CD8-positive, alpha-beta memory T cell (primary cell): Measurements from ENCODE around the gene ARHGEF25. TPM values are rescaled to one million over a fixed set of nuclear protein-coding genes. Genes with fewer than 3 reads are reported as not detected.

Experiments used
- CTCF ChIA-PET: fragments of 350-600 bp; sonication (Branson Sonifier 250); formaldehyde crosslinking; loops from one replicate; lab custom pipeline; 2021; ENCODE audit warnings: antibody characterized with exemption; lab: Charles Lee
- POLR2A ChIA-PET: fragments of 350-600 bp; sonication (Branson Sonifier 250); formaldehyde crosslinking; loops from one replicate; lab custom pipeline; 2021; ENCODE audit warnings: antibody characterized with exemption; lab: Charles Lee
- DNase-seq, 5 donors: peaks; one replicate each; pipeline versions ENCODE4 v3.0.0 to v3.0.0-alpha.2; 2020 to 2022; ENCODE audit warnings: mixed read lengths in 1 of 5
- H3K27ac ChIP-seq: one replicate; pipeline ENCODE4 v1.7.0; 2013; ENCODE audit warnings: low read depth, mild to moderate bottlenecking, low read length, moderate library complexity
- H3K27me3 ChIP-seq: 2 replicates; pipeline ENCODE4 v1.7.0; 2013; ENCODE audit warnings: low read length, mild to moderate bottlenecking; ENCODE audit not compliant: insufficient read depth, poor library complexity, severe bottlenecking
- H3K36me3 ChIP-seq: 2 replicates; pipeline ENCODE4 v1.7.0; 2013; ENCODE audit warnings: mild to moderate bottlenecking, low read length, moderate library complexity; ENCODE audit not compliant: insufficient read depth
- H3K4me1 ChIP-seq: 2 replicates; pipeline ENCODE4 v1.7.0; 2013; ENCODE audit warnings: mild to moderate bottlenecking, low read length, moderate library complexity; ENCODE audit not compliant: insufficient read depth
- H3K4me3 ChIP-seq: 2 replicates; pipeline ENCODE4 v1.7.0; 2013; ENCODE audit warnings: mild to moderate bottlenecking, low read length
- H3K9me3 ChIP-seq: 2 replicates; pipeline ENCODE4 v1.7.0; 2013; ENCODE audit warnings: mild to moderate bottlenecking, low read length
- H3K27ac Mint-ChIP-seq, 8 donors: one replicate each; pipeline ENCODE4 v1.8.0; 2020 to 2021; ENCODE audit warnings: mixed read lengths in 8 of 8, mild to moderate bottlenecking in 6 of 8, inconsistent platforms in 3 of 8, moderate library complexity in 3 of 8
- H3K27me3 Mint-ChIP-seq, 2 donors: one replicate each; pipeline ENCODE4 v1.8.0; 2020 to 2021; ENCODE audit warnings: mixed read lengths in 2 of 2, mild to moderate bottlenecking in 1 of 2, moderate library complexity in 1 of 2
- H3K36me3 Mint-ChIP-seq, 3 donors: one replicate each; pipeline ENCODE4 v1.8.0; 2020 to 2021; ENCODE audit warnings: mixed read lengths in 3 of 3, inconsistent platforms in 1 of 3, mild to moderate bottlenecking in 1 of 3
- H3K4me1 Mint-ChIP-seq, 3 donors: one replicate each; pipeline ENCODE4 v1.8.0; 2020 to 2021; ENCODE audit warnings: mixed read lengths in 3 of 3, inconsistent platforms in 1 of 3, mild to moderate bottlenecking in 1 of 3
- H3K4me3 Mint-ChIP-seq, 7 donors: one replicate each; pipeline ENCODE4 v1.8.0; 2020 to 2021; ENCODE audit warnings: mixed read lengths in 7 of 7, mild to moderate bottlenecking in 6 of 7, moderate library complexity in 4 of 7, inconsistent platforms in 2 of 7
- H3K9me3 Mint-ChIP-seq, 5 donors: one replicate each; pipeline ENCODE4 v1.8.0; 2020 to 2022; ENCODE audit warnings: mixed read lengths in 5 of 5, mild to moderate bottlenecking in 3 of 5, moderate library complexity in 2 of 5, inconsistent platforms in 1 of 5
- polyA plus RNA-seq: library from polyadenylated mRNA; unstranded; fragments of 300-500 nt; fragmentation: Illumina TruSeq; gene quantifications from one replicate; pipeline ENCODE4 v1.2.3, GENCODE V29; 2021
- total RNA-seq, 2 experiments: library from RNA; stranded (reverse); gene quantifications; one replicate each; pipeline ENCODE4 v1.2.3, GENCODE V29; 2021

The ARHGEF25 gene
- total and polyA plus RNA-seq, 3 experiments from 2014 or later = 1.4 to 1.9 TPM; not detected in 1

DNA sequence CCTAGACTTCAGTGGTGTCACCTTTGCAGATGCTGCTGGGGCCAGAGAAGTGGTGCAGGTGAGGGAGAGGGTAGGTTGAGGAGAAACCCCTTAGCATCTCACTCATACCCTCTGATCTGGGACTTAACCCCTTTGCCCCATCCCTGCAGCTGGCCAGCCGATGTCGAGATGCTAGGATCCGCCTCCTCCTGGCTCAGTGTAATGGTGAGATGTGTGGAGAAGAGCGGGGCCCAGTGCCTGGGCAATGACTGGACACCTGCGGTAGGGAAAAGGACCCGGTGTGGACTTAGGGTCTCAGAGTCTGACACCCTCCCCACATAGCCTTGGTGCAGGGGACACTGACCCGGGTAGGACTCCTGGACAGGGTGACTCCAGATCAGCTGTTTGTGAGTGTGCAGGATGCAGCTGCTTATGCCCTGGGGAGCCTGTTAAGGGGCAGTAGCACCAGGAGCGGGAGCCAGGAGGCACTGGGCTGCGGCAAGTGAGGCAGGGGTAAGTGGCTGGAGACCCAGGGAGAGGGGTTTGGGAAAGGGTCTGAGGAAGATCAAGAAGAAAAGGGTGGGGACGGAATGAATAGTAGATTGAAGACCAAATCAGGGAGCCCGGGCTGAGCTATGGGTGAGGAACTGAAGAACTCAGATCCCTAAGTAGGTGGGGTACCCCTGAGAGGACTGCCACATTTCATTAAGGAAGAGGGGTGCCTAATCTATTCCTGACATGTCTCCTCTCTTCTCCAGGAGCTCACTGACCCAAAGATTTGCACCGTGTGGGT is 14.2 kb downstream of the ARHGEF25 start:
- H3K9me3 Mint-ChIP-seq = no peaks in the 10 kb centered on the region
- peaks cover 72% of the 10 kb centered on the region for H3K27me3 ChIP-seq
- H3K36me3 Mint-ChIP-seq = peaks cover 0 to 4% (median 0%) of the 10 kb centered on the region in 3 donors
- peaks cover 20 to 35% (median 22%) of the 10 kb centered on the region in 3 donors for H3K4me1 Mint-ChIP-seq
- ChIA-PET CTCF (interaction anchor here (0.9 to 1.7 kb wide), 3 partner anchors 42 to 167 kb away, joined by 3 to 6 read pairs (median 4); partner anchors contain the start of gene GLI1), POLR2A (no interaction called here)
- H3K4me1 ChIP-seq = peaks cover 17% of the 10 kb centered on the region
- no peaks in the 10 kb centered on the region for H3K9me3 ChIP-seq
- H3K36me3 ChIP-seq = no peaks in the 10 kb centered on the region
- H3K27me3 Mint-ChIP-seq = peaks cover 76 to 92% of the 10 kb centered on the region in 2 donors
- no peak overlapping the region for H3K27ac ChIP-seq
- DNase-seq = no peak
- no peak overlapping the region for H3K4me3 ChIP-seq
- peak overlapping the region in 3 of 8 donors; percentile 62 to 69 (median 69) for H3K27ac Mint-ChIP-seq
- H3K4me3 Mint-ChIP-seq = no peak overlapping the region

DNA sequence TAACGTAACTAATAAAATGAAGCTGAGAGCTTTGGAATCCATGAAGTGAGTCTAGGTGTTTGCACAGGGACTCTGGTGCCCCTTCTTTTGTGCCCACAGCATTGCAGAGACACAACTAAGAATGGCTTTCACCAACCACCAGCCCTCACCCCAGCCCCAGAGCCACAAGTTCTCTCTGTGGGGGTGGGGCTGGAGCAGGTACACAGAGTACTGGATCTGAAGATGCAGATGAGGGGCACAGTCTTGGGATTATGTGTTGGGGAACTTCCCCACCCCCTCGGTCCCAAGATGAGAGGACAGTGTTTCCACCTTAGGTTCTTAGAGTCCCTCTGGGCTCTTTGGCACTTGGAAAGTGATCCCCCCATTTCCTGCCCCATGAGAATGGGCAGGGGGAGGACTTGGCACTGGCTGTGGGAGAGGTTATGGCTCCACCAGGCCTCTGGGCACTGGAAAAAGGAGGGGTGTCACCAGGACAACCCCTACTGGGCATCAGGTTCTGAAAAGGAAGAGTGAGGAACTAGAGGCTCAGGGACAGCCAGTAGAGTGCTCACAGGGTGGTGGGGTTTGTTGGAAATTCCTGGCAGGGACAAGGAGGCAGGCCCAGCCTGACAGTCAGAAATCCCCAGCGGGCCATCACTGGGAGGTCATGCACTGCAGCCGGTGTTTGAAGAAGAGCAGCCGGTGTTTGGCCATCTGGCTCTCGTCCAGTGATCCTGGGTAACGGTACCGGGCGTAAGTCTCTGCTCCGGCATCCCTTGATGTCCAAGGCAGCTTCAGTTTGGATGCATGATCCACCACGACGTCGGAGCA is 15.1 kb downstream of the ARHGEF25 start:
- H3K36me3 Mint-ChIP-seq = peaks cover 0 to 4% (median 1%) of the 10 kb centered on the region in 3 donors
- peaks cover 69% of the 10 kb centered on the region for H3K27me3 ChIP-seq
- POLR2A ChIA-PET = no interaction called here

DNA sequence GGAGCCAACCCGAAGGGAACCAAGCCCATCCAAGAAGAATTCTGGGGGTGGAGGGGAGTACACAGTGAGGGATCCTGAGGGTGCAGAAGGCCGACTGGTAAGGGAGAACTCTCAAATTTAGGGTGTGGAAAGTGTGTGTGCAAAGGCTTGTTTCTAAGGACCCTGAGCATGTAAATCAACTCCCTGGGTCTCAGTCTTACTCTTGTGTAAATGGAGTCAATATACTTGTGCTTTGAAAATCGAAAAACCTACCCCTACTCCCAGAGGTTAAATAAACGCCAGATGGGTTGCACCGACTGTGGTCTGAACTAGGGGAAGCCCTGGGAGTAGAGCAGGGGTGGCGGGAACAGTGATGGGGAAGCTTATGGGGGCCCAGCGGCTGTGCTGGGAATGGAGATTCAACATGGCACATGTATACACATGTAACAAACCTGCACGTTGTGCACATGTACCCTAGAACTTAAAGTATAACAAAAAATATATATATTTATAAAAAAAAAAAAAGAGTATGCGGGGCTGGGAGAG is 15.7 kb downstream of the ARHGEF25 start:
- ChIA-PET CTCF (interaction anchor here (1.4 to 2.2 kb wide), 3 partner anchors 10 to 164 kb away, joined by 4 to 10 read pairs (median 4); no protein-coding TSS in a partner anchor), POLR2A (no interaction called here)
- peaks cover 5 to 19% (median 8%) of the 10 kb centered on the region in 3 donors for H3K4me1 Mint-ChIP-seq
- H3K27me3 ChIP-seq = peaks cover 68% of the 10 kb centered on the region
- no peaks in the 10 kb centered on the region for H3K9me3 ChIP-seq
- DNase-seq = no peak
- peaks cover 0 to 2% (median 1%) of the 10 kb centered on the region in 3 donors for H3K36me3 Mint-ChIP-seq
- peak overlapping the region in 1 of 8 donors; percentile 45 for H3K27ac Mint-ChIP-seq
- no peaks in the 10 kb centered on the region for H3K36me3 ChIP-seq
- H3K4me1 ChIP-seq = peaks cover 4% of the 10 kb centered on the region
- H3K4me3 ChIP-seq = no peak overlapping the region
- peak overlapping the region in 2 of 7 donors; percentile 7 to 43 for H3K4me3 Mint-ChIP-seq
- H3K9me3 Mint-ChIP-seq = no peaks in the 10 kb centered on the region
- no peak overlapping the region for H3K27ac ChIP-seq
- H3K27me3 Mint-ChIP-seq = peaks cover 67 to 90% of the 10 kb centered on the region in 2 donors

More for the DNA sequence above, 15.1 kb downstream of the ARHGEF25 start:
- CTCF ChIA-PET = interaction anchor here (0.9 to 1.7 kb wide), 2 partner anchors 43 to 167 kb away, joined by 3 to 6 read pairs; partner anchors contain the start of gene GLI1
- peak overlapping the region in 3 of 8 donors; percentile 62 to 69 (median 69) for H3K27ac Mint-ChIP-seq
- Histone ChIP-seq H3K9me3 (no peaks in the 10 kb centered on the region), H3K36me3 (no peaks in the 10 kb centered on the region), H3K4me1 (peaks cover 8% of the 10 kb centered on the region), H3K27ac (no peak overlapping the region), H3K4me3 (no peak overlapping the region)
- peaks cover 71 to 92% of the 10 kb centered on the region in 2 donors for H3K27me3 Mint-ChIP-seq
- H3K4me3 Mint-ChIP-seq = no peak overlapping the region
- no peaks in the 10 kb centered on the region for H3K9me3 Mint-ChIP-seq
- H3K4me1 Mint-ChIP-seq = peaks cover 11 to 26% (median 13%) of the 10 kb centered on the region in 3 donors
- DNase-seq = no peak

DNA sequence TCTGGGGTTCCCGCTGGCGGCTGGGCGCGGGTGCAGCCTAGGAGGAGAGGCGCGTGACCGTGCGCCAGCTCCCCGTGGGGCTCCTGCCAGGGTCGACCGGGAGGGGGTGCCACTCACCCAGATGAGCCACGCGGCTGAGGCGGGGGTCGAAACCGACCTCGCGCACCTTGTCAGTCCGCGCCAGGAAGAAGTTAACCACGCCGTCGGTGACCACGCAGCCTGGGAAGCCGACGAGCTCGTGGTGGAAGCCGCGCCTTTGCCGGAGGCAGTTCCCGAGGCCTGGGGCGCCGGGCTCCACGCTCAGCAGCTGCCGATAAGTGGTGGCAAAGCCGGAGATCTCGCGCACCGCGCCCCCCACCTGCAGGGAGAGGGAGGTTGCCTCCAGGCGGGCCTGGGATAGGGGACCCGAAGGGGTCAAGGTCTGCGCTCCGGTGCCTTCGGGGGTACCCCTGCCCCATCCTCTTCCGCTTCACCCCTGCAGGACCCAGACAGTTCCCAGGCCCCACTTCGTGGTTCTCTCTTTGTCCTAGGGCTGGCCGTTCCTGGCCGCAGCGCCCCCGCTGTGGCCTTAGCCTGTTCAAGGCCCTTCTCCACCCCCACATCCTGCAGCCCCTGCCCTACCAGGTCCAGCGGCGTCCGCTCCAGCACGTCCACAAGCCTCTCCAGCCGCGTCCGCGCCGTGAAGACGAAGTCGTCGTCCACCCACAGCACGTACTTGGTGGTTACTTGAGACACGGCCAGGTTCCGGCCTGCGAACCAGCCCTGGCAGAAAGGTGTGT is 16.5 kb downstream of the ARHGEF25 start:
- no peak overlapping the region for H3K4me3 ChIP-seq
- Mint-ChIP-seq H3K36me3 (peaks cover 0 to 1% (median 0%) of the 10 kb centered on the region in 3 donors), H3K4me1 (peaks cover 0 to 20% (median 5%) of the 10 kb centered on the region in 3 donors), H3K27ac (no peak overlapping the region), H3K27me3 (peaks cover 61 to 87% of the 10 kb centered on the region in 2 donors), H3K4me3 (peak overlapping the region in 5 of 7 donors; percentile 15 to 50 (median 29)), H3K9me3 (no peaks in the 10 kb centered on the region)
- peaks cover 65% of the 10 kb centered on the region for H3K27me3 ChIP-seq
- no peaks in the 10 kb centered on the region for H3K9me3 ChIP-seq
- ChIA-PET CTCF (interaction anchor here (0.8 to 2.2 kb wide), 4 partner anchors 9 to 169 kb away, joined by 3 to 10 read pairs (median 4); no protein-coding TSS in a partner anchor), POLR2A (no interaction called here)
- H3K27ac ChIP-seq = no peak overlapping the region
- H3K4me1 ChIP-seq = peaks cover 5% of the 10 kb centered on the region
- no peaks in the 10 kb centered on the region for H3K36me3 ChIP-seq
- no peak for DNase-seq

DNA sequence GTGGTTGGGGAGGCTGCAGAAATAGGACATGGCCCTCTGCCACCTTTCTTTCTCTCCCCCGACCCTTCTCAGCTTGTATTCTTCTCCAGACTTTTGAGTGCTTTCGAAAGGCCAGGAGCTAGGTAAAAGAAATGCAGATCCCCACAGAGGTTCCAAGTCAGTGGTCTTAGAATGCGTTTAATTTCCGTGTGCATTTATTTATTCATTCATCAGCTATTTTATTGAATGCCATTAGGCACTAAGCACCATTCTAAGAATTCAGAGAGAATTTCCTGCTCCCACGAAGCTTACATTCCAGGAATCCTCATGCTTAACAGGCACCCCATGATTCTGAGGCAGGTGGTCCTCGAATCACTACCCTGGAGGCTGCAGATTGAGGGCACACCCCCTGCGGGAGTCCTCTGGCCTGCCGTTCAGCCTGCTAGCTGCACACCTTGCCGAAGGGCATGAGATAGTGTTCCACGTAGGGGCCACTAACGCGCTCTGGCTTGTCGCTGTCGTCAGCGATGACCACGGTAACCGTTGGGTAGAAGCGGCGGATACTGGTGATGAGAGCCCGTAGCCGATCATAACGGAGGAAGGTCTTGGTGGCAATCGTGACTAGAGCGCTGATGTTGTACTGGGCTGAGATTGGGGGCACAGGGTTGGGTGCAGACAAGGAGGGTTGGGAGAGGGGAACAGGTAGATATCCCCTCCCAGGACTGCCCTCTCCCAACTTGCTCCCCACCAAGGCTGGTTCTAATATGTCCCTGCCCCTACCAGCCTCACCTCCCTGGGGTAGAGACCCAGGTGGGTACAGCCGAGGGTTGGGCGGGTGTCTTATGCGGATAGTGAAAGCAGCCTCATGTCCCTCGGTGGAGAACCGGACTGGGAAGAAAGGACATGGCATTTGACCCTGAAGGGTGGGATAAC is 17.3 kb downstream of the ARHGEF25 start:
- no peaks in the 10 kb centered on the region for H3K9me3 Mint-ChIP-seq
- H3K4me3 ChIP-seq = no peak overlapping the region
- ChIA-PET CTCF (interaction anchor here (0.8 to 2.2 kb wide), 4 partner anchors 8 to 170 kb away, joined by 3 to 10 read pairs (median 4); no protein-coding TSS in a partner anchor), POLR2A (no interaction called here)
- H3K9me3 ChIP-seq = no peaks in the 10 kb centered on the region
- H3K36me3 ChIP-seq = no peaks in the 10 kb centered on the region
- H3K27ac ChIP-seq = no peak overlapping the region
- peaks cover 58% of the 10 kb centered on the region for H3K27me3 ChIP-seq
- no peak for DNase-seq
- H3K27ac Mint-ChIP-seq = no peak overlapping the region
- peaks cover 58 to 84% of the 10 kb centered on the region in 2 donors for H3K27me3 Mint-ChIP-seq
- H3K4me1 Mint-ChIP-seq = peaks cover 0 to 25% (median 9%) of the 10 kb centered on the region in 3 donors
- H3K36me3 Mint-ChIP-seq = peaks cover 0 to 1% (median 0%) of the 10 kb centered on the region in 3 donors
- H3K4me1 ChIP-seq = peaks cover 10% of the 10 kb centered on the region
- peak overlapping the region in 2 of 7 donors; percentile 34 to 50 for H3K4me3 Mint-ChIP-seq

DNA sequence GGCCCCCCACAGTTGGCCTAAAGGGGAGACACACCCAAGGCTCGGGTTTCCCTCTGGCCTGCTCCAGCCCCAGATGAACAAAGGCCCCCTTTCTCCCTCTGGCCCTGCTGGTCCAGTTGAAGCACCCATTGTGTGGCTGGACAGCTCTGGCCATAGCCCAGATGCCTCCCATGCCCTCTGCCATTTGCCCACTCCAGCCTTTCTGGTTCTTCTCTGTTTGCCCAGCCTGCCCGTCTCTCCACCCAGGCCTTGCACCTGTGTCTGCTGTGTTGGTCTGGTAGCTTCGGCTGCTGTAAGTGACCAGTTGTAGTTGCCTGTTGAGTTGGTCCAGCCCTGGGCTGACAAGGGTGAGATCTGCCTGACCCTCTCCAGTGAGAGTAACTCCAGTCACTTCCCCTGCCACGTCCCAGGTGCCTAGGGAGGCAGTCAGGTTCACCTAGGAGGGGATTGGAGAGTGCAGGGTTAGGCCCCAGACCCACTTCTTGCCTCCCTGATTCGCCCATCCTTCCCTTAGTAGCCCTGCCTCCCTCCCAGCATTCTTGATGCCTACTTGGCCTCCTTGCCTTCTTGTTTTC is 18.7 kb downstream of the ARHGEF25 start:
- Mint-ChIP-seq H3K4me3 (peak overlapping the region in 1 of 7 donors; percentile 12), H3K27ac (no peak overlapping the region), H3K36me3 (peaks cover 0 to 1% (median 0%) of the 10 kb centered on the region in 3 donors), H3K9me3 (no peaks in the 10 kb centered on the region), H3K27me3 (peaks cover 50 to 80% of the 10 kb centered on the region in 2 donors), H3K4me1 (peaks cover 0 to 26% (median 11%) of the 10 kb centered on the region in 3 donors)
- H3K27me3 ChIP-seq = peaks cover 44% of the 10 kb centered on the region
- no peak overlapping the region for H3K27ac ChIP-seq
- ChIA-PET POLR2A (interaction anchor here (0.5 kb wide), 1 partner anchor 93 kb away, joined by 4 read pairs; no protein-coding TSS in a partner anchor), CTCF (interaction anchor here (1.2 to 1.8 kb wide), 2 partner anchors 9 to 46 kb away, joined by 3 to 15 read pairs; no protein-coding TSS in a partner anchor)
- no peak for DNase-seq
- no peak overlapping the region for H3K4me3 ChIP-seq
- H3K4me1 ChIP-seq = peaks cover 11% of the 10 kb centered on the region
- H3K9me3 ChIP-seq = no peaks in the 10 kb centered on the region
- no peaks in the 10 kb centered on the region for H3K36me3 ChIP-seq
